Stimulated activated CD4-positive, alpha-beta T cell treated with anti-CD3 and anti-CD28 coated beads, Interleukin-15, amount 100 ng/mL, for 1 hour (primary cell): ENCODE measurements around the gene SLC6A3.

Experiments
- DNase-seq, 2 donors: peaks; one replicate each; pipeline ENCODE4 v3.0.0-alpha.2; 2020; ENCODE audit warnings: low read depth in 1 of 2, low spot score in 1 of 2

Gene SLC6A3

DNA sequence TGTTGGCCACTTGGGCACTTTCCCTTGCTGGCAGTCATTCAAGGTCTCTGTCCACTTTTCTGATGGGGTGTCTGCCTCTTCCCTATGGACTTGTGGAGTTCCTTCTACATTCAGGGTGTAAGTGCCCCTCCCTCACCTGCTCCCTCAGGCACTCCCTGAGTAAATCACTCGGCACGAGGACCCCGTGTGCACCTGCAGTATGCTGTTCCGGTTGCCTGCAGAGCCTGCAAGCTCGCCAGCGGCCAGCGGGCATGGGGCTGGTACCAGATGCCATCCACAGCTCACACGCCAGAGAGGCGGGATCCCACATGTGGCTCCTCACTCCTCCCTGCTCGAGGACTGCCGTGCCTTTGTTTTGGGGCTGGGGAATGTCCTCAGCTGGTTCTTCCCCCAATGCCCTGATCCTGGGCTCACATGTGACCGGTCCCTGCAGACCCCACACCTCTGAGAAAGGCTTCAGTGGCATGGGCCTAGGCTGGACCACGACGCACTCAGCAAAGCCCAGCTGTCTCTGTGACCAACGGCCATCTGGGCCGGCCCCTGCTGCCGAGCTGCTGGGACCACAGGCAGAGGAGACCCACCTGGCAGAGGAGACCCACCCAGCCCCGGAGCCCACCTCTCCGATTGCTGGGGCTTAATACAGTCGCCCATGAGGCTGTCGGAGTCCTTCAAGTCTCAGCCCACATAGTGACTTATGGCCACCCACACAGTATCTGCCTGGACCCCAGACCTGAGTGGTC is 54.2 kb downstream of the SLC6A3 start:
- no peak for DNase-seq

DNA sequence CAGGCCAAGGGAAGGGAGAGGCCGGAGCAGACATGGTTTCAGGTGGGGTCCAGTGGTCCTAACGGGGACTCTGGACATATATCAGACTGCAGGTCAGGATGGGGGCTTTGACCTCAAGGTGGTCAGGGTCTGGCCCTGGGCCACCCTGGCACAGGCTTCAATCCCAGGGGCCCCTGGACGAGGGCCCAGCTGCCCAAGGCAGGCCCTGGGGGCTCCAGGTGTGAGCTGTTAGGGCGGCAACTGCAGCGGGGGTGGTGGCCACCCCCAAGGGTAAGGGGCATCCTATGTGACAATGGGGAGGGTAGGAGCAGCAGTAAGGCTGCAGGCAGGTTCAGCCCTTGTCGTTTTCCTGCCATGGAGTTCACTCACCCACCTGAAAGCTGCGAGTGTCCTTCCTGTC is 54.9 kb downstream of the SLC6A3 start:
- no peak for DNase-seq

DNA sequence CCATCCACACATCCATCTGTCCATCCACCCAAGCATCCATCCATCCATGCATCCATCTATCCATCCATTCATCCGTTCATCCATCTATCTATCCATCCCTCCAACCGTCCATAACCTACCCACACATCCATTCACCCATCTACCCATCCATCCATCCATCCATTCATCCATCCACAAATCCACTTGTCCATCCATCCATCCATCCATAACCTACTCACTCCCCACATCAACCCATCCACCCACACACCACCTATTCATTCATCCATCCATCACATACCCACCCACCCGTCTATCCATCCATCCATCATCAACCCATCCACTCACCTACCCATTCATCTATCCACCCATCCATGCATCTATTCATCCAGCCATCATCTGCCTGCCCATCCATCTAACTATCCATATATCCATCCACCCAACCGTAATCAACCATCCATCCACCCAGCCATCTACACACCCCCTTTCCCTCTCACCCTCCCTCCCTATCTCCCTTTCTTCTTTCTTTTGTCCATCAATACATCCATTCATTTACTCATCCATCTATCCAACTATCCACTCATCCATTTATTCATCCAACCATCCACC is 56.8 kb downstream of the SLC6A3 start:
- no peak for DNase-seq

DNA sequence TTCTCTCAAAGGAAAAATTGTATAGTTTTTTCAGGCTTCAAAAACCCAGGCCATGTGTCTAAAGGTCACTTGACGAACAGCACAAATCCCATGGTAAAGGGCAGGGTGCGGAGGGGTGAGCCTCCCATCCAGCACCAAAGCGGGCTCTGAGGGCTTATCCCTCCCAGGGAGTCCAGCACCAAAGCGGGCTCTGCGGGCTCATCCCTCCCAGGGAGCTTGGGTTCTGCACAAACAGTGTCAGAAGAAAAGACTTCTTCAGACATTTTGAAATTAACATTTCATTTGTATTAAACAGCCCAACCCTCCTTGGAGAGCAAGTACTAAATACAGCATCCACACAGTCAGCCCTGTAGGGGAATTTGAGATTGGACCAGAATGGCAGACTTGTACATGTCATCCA is 57.4 kb downstream of the SLC6A3 start:
- DNase-seq, result no peak

DNA sequence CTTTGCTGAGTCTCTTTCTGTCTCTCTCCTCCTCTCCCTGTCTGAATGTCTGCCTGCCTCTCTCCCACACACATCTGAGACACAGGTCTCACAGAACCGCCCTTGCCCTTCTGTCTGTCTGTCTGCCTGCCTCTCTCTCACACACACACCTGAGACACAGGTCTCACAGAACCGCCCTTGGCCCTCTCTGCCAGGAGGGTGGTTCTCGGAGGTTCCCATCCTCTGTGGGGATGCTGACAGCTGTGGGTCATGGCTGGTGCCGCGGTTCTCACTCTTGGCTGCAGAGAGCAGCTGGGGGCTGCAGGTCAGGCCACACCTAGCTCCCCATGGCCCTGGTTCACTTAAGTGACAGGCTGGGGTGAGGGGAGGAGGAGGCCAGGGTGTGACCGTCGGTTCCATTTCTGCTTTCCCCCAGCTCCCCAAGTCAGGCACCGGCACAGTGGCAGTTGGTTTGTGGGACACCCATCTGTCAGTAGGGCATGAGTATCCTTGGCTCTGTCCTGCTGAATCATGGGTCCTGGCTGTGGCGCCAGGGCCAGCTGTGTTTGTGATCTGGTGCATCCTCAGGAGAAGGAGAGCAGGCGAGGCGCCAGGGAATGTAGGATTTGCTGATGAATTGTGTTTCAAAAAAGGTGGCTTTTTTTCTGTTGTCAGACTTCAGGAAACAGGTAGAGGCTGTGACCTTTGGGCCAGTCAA is 58.0 kb downstream of the SLC6A3 start:
- no peak for DNase-seq

DNA sequence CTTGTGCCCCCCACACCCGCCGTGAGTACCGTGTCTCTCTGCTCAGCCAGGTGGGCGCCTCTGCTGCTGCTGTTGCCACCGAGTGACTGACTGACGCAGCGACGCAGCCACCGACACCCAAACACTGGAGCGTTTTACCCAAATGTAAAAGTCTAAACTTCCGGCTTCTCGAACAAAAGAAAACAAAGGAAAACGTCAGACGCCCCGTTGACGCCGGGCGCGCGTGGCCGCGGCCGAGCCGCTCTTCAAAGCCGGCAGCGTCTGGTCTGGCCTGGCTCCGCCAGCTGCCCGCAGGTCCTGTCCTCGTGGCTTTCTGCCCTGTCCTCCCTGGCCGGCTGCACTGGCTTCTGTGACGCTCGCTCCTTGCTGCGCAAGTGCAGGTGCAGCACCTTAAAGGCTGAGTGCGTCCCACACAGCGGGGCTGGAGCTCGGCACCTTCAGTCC is 58.9 kb downstream of the SLC6A3 start:
- peak; percentile 40 to 53 for DNase-seq

DNA sequence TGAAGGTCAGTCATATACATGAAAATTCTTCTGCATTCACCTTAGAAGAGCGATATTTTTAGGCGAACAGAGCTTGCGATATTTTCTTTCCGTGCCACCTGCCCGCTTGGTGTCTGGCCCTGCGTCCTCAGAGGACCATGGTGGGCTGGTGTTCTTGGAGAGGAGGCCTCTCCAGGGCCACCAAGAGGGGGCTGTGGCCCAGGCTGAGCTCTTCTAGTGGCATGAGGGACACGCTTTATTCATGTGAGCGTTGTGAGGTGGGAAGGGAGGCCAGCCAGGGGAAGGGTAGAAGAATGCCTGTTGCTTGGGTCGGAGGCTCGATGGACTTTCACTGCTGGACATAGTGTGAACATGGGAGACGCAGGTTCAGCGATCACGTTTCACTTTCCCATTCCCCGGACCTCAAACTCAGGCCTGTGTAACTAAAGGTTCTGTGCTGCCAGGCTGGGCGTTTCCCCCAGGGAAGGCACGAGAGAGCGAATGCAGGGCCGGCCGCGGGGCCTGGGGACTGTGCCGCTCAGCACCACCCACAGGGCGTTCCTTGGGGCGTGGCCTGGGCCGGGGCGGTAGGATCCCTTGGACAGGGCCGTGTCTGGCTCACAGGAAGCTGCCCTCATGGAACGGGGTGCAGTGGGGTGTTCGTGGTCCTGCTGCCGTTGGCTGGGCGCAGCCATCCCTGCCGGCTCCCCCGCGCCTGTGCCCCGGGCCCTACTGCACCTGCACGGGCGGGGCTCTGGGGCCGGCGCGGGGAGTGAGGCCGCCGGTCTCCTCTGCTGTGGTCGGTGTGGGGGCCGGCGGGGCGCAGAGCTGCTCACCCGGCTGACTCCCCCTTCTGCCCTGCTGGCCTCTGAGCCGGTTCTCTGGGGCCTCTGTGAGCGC is 59.6 kb downstream of the SLC6A3 start:
- peak; percentile 72 to 80 for DNase-seq

DNA sequence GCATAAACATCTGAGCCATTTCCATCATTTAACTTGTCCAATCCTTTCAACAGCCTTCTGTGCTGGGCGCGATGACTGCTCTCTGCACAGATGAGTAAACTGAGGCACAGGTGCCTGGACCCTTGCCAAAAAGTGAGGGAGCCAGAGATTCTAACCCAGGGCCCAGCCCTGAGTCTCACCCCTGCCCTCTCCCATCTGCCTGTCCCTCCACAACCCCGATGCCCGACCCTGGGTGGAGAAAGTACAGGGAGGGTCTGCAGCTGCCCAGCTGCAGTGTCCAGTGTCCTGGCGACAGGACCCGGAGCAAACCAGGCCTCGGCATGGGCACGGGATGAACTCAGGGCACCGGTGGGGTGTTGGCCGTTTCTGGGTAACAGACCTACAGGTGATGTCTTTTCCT is 60.7 kb downstream of the SLC6A3 start:
- DNase-seq, result no peak

DNA sequence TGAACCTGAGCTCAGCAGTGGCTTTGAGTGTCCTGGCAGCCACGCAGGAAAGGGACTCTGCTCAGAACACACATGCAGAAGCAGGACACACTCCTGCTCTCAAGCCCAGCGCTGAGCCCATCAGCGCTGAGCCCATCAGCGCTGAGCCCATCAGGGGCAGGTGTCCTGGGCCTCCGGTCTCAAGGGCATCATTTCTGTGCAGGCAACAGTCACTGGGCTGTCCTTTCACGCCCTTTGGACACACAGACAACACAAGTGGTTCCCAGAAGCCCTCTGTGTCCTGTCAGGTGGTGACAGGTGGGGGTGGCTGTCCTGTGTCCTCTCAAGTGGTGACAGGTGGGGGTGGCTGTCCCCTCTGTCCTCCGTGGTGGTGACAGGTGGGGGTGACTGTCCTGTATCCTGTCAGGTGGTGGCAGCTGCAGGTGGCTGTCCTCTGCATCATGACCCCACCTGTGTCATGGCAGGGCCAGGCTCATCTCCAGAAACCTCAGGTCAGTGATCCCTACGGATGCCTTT is 61.3 kb downstream of the SLC6A3 start:
- DNase-seq, result no peak

DNA sequence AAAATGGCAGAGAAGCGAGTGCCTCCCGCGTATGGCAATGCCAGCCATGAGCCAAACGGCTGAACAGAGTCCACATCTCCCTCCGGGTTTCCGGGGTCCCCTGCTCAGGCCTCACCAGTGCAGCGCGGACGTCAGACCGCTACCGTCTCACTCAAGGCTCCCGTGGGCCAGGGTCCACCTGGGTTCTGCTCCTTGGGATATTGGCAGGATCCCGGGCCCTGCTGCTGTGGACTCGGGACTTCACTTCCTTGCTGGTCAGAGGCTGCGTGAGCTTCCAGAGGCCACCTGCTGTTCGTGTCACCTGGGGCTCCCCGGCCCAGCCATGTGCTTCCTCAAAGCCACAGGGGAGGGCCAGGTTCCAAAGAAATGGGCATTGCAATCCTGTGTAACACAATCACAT is 61.9 kb downstream of the SLC6A3 start:
- no peak for DNase-seq

DNA sequence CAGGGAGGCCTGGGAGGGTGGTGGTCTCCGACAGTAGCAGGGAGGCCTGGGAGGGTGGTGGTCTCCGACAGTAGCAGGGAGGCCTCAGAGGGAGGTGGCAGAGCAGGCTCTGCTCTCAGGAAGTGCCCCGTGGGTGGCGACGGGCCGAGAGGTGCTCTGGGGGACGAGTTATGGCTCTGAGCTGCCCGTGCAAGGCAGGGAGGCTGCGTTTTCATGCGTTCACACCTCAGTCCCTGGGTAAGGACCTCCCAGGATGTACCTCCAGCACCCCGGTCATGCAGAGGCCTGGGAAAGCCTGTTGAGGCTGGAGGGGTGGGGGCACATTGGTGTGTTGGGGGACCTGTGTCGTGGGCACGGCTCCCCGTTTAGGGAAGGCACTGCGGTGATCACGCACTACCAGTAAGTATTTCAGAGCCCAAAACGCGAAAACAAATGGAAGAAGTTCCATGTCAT is 63.0 kb downstream of the SLC6A3 start:
- no peak for DNase-seq

DNA sequence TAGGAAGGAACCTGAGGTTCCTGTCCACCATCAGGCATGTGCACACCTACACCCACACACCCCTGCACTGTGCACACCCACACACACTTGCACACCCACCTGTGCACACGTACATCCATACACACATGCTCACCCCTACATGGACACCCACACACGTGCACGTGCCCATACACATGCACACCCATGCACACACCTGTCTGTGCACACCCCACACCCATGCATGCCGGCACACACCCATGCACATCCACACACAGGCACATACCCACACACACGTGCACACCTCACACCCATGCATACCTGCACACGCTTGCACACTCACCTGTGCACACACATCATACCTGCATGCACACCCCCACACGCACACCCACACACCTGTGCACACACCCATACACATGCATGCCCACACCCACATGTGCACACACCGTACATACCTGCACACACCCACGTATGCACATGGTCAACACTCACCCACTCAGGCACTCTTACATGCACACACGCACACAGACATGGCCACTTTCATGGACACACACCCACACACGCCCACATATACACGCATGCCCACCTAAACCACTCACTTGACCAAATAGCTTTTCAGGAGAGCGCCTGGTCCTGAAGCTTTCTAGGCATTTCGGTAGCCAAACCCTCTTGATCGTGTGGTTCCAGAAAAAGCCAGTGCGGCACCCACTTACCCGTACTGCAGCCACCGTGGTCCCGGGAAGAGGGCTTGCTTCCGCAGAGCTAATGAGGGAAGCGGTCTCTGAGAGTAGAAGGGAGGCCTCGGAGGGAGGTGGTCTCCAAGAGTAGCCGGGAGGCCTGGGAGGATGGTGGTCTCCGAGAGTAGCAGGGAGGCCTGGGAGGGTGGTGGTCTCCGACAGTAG is 63.6 kb downstream of the SLC6A3 start:
- DNase-seq, result no peak

DNA sequence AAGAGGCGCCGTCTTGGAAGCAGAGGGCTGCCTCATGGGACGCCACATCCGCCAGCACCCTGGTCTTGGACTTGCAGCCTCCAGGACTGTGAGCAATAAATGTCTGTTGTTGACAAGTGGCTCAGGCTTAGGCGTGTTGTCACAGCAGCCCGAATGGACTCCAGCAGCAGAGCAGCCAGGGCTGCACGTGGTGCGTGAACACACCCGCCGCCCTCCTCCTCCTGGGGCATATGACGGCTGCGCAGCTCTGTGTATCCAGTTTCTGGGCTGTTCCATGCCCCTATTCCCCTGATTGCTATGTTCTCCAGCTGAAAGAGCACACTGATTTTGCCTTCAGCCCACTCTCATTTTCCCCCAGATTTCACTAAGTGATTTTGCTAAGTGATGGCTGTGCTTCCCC is 64.3 kb downstream of the SLC6A3 start:
- DNase-seq, result no peak

DNA sequence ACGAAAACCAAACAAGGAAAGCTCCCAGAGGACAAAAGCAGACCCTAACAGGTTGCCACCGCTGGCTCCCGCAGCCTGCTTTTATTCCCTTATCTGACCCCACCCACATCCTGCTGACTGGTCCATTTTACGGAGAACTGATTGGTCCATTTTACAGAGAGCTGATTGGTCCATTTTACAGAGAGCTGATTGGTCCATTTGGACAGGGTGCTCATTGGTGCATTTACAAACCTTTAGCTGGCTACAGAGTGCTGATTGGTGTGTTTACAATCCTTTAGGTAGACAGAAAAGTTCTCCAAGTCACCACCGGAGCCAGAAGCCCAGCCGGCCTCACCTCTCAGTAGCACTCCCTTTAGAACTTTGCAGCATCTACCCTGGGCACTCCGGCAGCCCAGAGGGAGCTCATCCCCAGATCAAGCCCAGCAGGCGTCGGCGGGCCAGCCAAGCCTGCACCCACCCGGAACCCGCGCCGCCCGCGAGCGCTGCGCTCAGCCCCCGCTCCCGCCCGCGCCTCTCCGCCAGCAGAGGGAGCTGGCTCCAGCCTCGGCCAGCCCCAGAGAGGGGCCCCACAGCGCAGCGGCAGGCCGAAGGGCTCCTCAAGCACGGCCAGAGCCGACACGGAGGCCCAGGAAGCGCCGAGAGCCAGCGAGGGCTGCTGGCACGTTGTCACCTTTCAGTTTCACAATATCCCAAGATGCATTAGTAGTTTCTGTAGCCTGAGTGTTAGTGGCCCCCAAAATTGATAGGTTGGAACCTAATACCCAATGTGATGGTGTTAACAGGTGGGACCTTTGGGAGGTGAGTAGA is 65.0 kb downstream of the SLC6A3 start:
- DNase-seq, result peak; percentile 29 to 40

DNA sequence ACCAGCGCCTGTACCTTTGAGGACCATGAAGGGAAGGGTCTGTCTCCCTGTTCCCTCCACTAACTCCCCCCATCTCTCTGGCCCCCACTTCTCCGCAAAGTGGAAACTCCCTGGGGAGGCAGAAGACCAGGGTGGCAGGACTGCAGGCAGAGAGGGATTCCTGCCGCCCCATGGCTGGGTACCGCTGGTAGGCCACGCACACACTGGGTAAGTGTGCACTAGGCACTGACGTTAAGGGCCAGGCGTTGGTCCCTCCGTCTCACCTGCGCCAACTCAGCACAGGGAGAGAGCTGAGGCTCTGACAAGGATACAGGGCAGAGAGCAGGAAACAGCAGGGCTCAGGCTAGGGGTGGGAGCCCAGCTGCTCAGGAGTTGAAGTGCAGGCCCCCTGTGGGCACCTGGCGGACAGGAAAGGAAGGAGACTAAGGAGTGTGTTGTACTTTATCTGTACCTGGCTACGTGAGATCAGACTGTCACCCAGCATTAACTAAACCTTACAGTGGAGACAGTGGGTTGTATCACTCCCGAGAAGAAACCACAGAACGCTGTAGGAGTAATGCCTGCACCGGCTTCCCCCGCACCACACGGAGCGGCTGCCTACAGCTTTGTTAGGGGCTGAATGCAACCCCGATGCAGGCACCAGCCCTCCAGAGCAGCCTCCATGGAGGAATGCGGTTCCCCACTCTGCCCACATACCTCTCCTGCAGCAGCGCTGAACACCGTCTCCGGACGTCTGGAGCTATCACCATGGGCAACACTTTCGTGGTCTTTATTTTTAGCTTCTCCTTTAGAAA is 66.2 kb downstream of the SLC6A3 start:
- DNase-seq, result no peak

DNA sequence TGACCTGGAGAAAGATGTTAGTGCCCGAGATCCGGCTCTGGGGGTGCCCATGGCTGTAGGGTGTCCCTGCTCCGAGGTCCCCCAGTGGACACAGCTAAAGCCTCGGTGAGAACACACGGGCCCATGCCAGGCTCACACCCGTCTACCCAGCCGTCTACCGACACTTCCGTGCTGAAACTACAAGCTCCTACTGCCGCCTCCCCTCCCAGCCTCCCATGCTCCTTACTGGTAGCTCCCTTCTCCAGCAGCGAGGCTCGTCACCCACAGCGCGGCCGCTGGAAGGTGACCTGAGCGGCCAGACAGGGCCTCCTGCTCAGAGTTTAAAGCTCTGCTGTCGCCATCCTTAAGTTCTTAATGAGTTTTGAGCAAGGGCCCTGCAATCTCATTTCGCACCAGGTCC is 67.1 kb downstream of the SLC6A3 start:
- no peak for DNase-seq

DNA sequence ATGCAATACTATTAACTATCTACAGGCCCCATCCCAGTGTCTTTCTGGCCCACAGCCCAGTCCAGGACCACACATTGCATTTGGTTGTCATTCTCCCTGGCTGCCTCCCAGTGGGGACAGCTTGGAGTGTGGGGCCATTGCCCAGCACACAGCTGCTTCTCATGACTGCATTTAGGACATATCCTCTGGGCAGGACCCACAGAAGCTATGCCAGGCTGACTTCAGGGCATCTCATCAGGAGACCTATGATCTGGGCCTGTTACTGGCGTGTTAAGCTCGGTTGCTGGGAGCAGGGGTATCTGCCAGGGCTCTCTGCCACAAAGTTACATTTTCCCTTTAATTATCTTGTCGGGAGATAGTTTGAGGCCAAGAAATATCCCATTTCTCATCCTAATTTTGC is 68.3 kb downstream of the SLC6A3 start:
- no peak for DNase-seq
